H1 (cell line): Measurements from ENCODE around the gene DDAH2. TPM values are rescaled to one million over a fixed set of nuclear protein-coding genes. Genes with fewer than 3 reads are reported as not detected.

Experiments used
- CTCF ChIA-PET: fragments of 300-600 bp; sonication (Branson Sonifier 250); formaldehyde crosslinking; loops from one replicate; lab custom pipeline; 2021; ENCODE audit not compliant: partially characterized antibody; lab: Charles Lee
- POLR2A ChIA-PET: fragments of 300-600 bp; sonication (Branson Sonifier 250); formaldehyde crosslinking; loops from one replicate; lab custom pipeline; 2021; ENCODE audit warnings: inconsistent platforms; ENCODE audit not compliant: partially characterized antibody; lab: Charles Lee
- DNase-seq, 2 experiments: peaks; one replicate each; pipeline versions ENCODE4 v3.0.0 to v3.0.0-alpha.2; 2010 to 2022; ENCODE audit warnings: low spot score in 2 of 2, low read depth in 1 of 2, mixed read lengths in 1 of 2
- FAIRE-seq: peaks from 2 replicates; lab custom pipeline; 2011; peaks lifted over from hg19 to GRCh38; lab: Jason Lieb, UNC
- H2AFZ ChIP-seq: 2 replicates; pipeline ENCODE4 v1.8.1; 2012; ENCODE audit warnings: low read length, inconsistent platforms
- H2AK5ac ChIP-seq: 2 replicates; pipeline ENCODE4 v1.6.1; 2013; ENCODE audit warnings: low read depth, low read length
- H2BK120ac ChIP-seq: replicated peaks from 2 replicates; pipeline ENCODE3; 2013; ENCODE audit warnings: low read depth, low read length, inconsistent platforms
- H2BK12ac ChIP-seq: 2 replicates; pipeline ENCODE4 v1.6.1; 2013; ENCODE audit warnings: low read depth, low read length
- H2BK15ac ChIP-seq: 2 replicates; pipeline ENCODE4 v1.6.1; 2013; ENCODE audit warnings: low read length
- H2BK20ac ChIP-seq: 2 replicates; pipeline ENCODE4 v1.6.1; 2013; ENCODE audit warnings: low read length
- H2BK5ac ChIP-seq: 2 replicates; pipeline ENCODE4 v1.6.1; 2013; ENCODE audit warnings: low read depth, low read length
- H3K14ac ChIP-seq: 2 replicates; pipeline ENCODE4 v1.6.1; 2013; ENCODE audit warnings: inconsistent platforms; ENCODE audit not compliant: insufficient read length
- H3K18ac ChIP-seq: 2 replicates; pipeline ENCODE4 v1.6.1; 2013; ENCODE audit warnings: low read length; ENCODE audit errors: extremely low read depth
- H3K23ac ChIP-seq: 2 replicates; pipeline ENCODE4 v1.6.1; 2013; ENCODE audit warnings: inconsistent platforms; ENCODE audit not compliant: insufficient read length
- H3K23me2 ChIP-seq: 2 replicates; pipeline ENCODE4 v1.6.1; 2013; ENCODE audit warnings: low read depth, low read length
- H3K27ac ChIP-seq: 2 replicates; pipeline ENCODE4 v1.6.1; 2011; ENCODE audit warnings: low read depth, low read length, inconsistent platforms
- H3K27me3 ChIP-seq, 4 experiments: replicated peaks in 1 of 4; 1 replicate in 1 of 4; 2 replicates in 3 of 4; pipeline versions ENCODE4 v1.6.1 to v1.8.1; 2011 to 2013; ENCODE audit warnings: low read length in 3 of 4, mild to moderate bottlenecking in 3 of 4, inconsistent platforms in 2 of 4, mixed read lengths in 2 of 4, moderate library complexity in 1 of 4; ENCODE audit not compliant: control insufficient read depth in 3 of 4, insufficient read depth in 3 of 4; ENCODE audit errors: extremely low read depth in 1 of 4
- H3K36me3 ChIP-seq, 4 experiments: 2 replicates each; pipeline versions ENCODE4 v1.6.1 to v1.8.1; 2011 to 2013; ENCODE audit warnings: mild to moderate bottlenecking in 4 of 4, low read length in 3 of 4, moderate library complexity in 2 of 4, control low read depth in 1 of 4, inconsistent platforms in 1 of 4; ENCODE audit not compliant: insufficient read depth in 4 of 4, control insufficient read depth in 2 of 4
- H3K4ac ChIP-seq: replicated peaks from 2 replicates; pipeline ENCODE3; 2013; ENCODE audit warnings: low read length, low read depth, mixed read lengths, inconsistent platforms; ENCODE audit not compliant: insufficient read length
- H3K4me1 ChIP-seq, 4 experiments: replicated peaks in 1 of 4; 1 replicate in 1 of 4; 2 replicates in 3 of 4; pipeline versions ENCODE4 v1.6.1 to v1.8.1; 2011 to 2013; ENCODE audit warnings: low read length in 3 of 4, inconsistent platforms in 2 of 4, mixed read lengths in 1 of 4; ENCODE audit not compliant: insufficient read depth in 4 of 4, control insufficient read depth in 3 of 4
- H3K4me2 ChIP-seq, 2 experiments: 2 replicates each; pipeline versions ENCODE4 v1.6.1 to v1.8.1; 2011 to 2013; ENCODE audit warnings: low read depth in 2 of 2, low read length in 2 of 2, control low read depth in 1 of 2, inconsistent platforms in 1 of 2, mild to moderate bottlenecking in 1 of 2; ENCODE audit not compliant: insufficient read depth in 1 of 2
- H3K4me3 ChIP-seq, 4 experiments: fragments of 200-600, 300-600 bp in 1 of 4; sonication (generic), shearing (Covaris generic), sonication (Bioruptor Twin) in 1 of 4; 2 replicates each; pipeline versions ENCODE4 v1.5.1 to v1.8.1; 2011 to 2016; ENCODE audit warnings: low read length in 4 of 4, low read depth in 3 of 4, control low read depth in 2 of 4, inconsistent platforms in 2 of 4, mild to moderate bottlenecking in 2 of 4, mixed read lengths in 1 of 4, moderate library complexity in 1 of 4; ENCODE audit not compliant: insufficient read depth in 2 of 4; ENCODE audit errors: extremely low read depth in 1 of 4
- H3K56ac ChIP-seq: replicated peaks from 2 replicates; pipeline ENCODE3; 2013; ENCODE audit warnings: low read depth, mild to moderate bottlenecking, mixed read lengths, low read length, inconsistent platforms; ENCODE audit not compliant: insufficient read length
- H3K79me1 ChIP-seq: 2 replicates; pipeline ENCODE4 v1.6.1; 2013; ENCODE audit warnings: low read depth, low read length, control low read depth
- H3K79me2 ChIP-seq, 2 experiments: 2 replicates each; pipeline versions ENCODE4 v1.6.1 to v1.8.1; 2012 to 2013; ENCODE audit warnings: low read length in 2 of 2, mild to moderate bottlenecking in 2 of 2, inconsistent platforms in 1 of 2; ENCODE audit not compliant: insufficient read depth in 2 of 2, control insufficient read depth in 1 of 2
- H3K9ac ChIP-seq, 4 experiments: replicated peaks in 1 of 4; 1 replicate in 1 of 4; 2 replicates in 3 of 4; pipeline versions ENCODE4 v1.6.1 to v1.8.1; 2011 to 2013; ENCODE audit warnings: low read depth in 3 of 4, low read length in 3 of 4, control low read depth in 2 of 4, mild to moderate bottlenecking in 2 of 4, moderate library complexity in 2 of 4, inconsistent platforms in 1 of 4; ENCODE audit errors: extremely low read depth in 1 of 4
- H3K9me3 ChIP-seq, 2 experiments: 2 replicates each; pipeline versions ENCODE4 v1.6.1 to v1.8.1; 2012 to 2013; ENCODE audit warnings: mild to moderate bottlenecking in 2 of 2, moderate library complexity in 2 of 2, control low read depth in 1 of 2, inconsistent platforms in 1 of 2, low read depth in 1 of 2, low read length in 1 of 2, mixed read lengths in 1 of 2; ENCODE audit not compliant: insufficient read depth in 2 of 2
- H4K20me1 ChIP-seq, 2 experiments: replicated peaks in 1 of 2; 2 replicates each; pipeline versions ENCODE3 to v1.8.1; 2011 to 2013; ENCODE audit warnings: inconsistent platforms in 2 of 2, low read length in 2 of 2, mild to moderate bottlenecking in 1 of 2; ENCODE audit not compliant: insufficient read depth in 2 of 2, control insufficient read depth in 1 of 2
- H4K5ac ChIP-seq: 2 replicates; pipeline ENCODE4 v1.6.1; 2013; ENCODE audit warnings: low read length, low read depth, mixed read lengths, inconsistent platforms; ENCODE audit not compliant: insufficient read length
- H4K8ac ChIP-seq: 2 replicates; pipeline ENCODE4 v1.8.0; 2013; ENCODE audit warnings: mild to moderate bottlenecking, moderate library complexity, low read length, inconsistent platforms; ENCODE audit not compliant: insufficient read depth; ENCODE audit errors: extremely low read depth
- H4K91ac ChIP-seq: replicated peaks from 2 replicates; pipeline ENCODE3; 2013; ENCODE audit warnings: low read length, mixed read lengths, inconsistent platforms; ENCODE audit not compliant: insufficient read length
- ATF2 ChIP-seq: IDR thresholded peaks from 2 replicates; pipeline ENCODE4 v1.6.1; 2012; ENCODE audit warnings: low read length, inconsistent platforms
- HDAC2 ChIP-seq, 2 experiments: fragments of 300-600 bp in 1 of 2; sonication (generic) in 1 of 2; IDR thresholded peaks; 2 replicates each; pipeline ENCODE4 v1.6.1; 2011 to 2012; ENCODE audit warnings: low read depth in 2 of 2, low read length in 2 of 2, mild to moderate bottlenecking in 2 of 2, moderate library complexity in 2 of 2, borderline replicate concordance in 1 of 2, inconsistent platforms in 1 of 2
- SRF ChIP-seq: IDR thresholded peaks from 2 replicates; pipeline ENCODE4 v1.6.1; 2011; ENCODE audit warnings: mild to moderate bottlenecking, low read depth, low read length, moderate library complexity
- SUZ12 ChIP-seq: fragments of 200-600 bp; sonication (generic); IDR thresholded peaks from 2 replicates; pipeline ENCODE4 v1.6.1; 2012; ENCODE audit warnings: mild to moderate bottlenecking, inconsistent platforms, low read length, moderate library complexity, mixed read lengths
- WGBS, 2 experiments: shearing (Covaris generic) in 1 of 2; methylation state at CpG; one replicate each; pipeline versions ENCODE4 v1.1.6 to v1.1.7; 2013 to 2015; ENCODE audit warnings: low lambda C conversion rate in 2 of 2, mixed read lengths in 2 of 2, inconsistent platforms in 1 of 2, low coverage in 1 of 2, missing lambda C conversion rate in 1 of 2; ENCODE audit not compliant: insufficient replicate concordance in 2 of 2, insufficient coverage in 1 of 2, insufficient read length in 1 of 2; ENCODE audit errors: extremely low coverage in 1 of 2, missing lambda C conversion rate in 1 of 2; 5-methylcytosine and 5-hydroxymethylcytosine counted together
- polyA plus RNA-seq, 7 experiments: library from polyadenylated mRNA; depleted of rRNA in 3 of 7; stranded (reverse) in 5 of 7; unstranded in 2 of 7; fragments of >200 nt in 5 of 7; fragments of 200-250 nt in 2 of 7; gene quantifications; 1 replicate in 5 of 7; 2 replicates in 1 of 7; 4 replicates in 1 of 7; pipeline versions ENCODE4 v1.2.1 to v1.2.3, GENCODE V29; 2011 to 2013; ENCODE audit warnings: missing spikeins in 2 of 7, mixed read lengths in 2 of 7
- total RNA-seq: library from RNA; stranded (reverse); fragmentation: NEBNext Ultra II Directional; extraction: Animal tissue kit (Norgen Biotek cat#: 25700); gene quantifications from 2 replicates; pipeline ENCODE4 v1.2.1, GENCODE V29; 2021

Gene DDAH2
- total and polyA plus RNA-seq, 2 of the 8 experiments (the other 6 are each of a cell fraction or from before 2014, with no cell fraction given): 53.3 to 73.5 TPM

DNA sequence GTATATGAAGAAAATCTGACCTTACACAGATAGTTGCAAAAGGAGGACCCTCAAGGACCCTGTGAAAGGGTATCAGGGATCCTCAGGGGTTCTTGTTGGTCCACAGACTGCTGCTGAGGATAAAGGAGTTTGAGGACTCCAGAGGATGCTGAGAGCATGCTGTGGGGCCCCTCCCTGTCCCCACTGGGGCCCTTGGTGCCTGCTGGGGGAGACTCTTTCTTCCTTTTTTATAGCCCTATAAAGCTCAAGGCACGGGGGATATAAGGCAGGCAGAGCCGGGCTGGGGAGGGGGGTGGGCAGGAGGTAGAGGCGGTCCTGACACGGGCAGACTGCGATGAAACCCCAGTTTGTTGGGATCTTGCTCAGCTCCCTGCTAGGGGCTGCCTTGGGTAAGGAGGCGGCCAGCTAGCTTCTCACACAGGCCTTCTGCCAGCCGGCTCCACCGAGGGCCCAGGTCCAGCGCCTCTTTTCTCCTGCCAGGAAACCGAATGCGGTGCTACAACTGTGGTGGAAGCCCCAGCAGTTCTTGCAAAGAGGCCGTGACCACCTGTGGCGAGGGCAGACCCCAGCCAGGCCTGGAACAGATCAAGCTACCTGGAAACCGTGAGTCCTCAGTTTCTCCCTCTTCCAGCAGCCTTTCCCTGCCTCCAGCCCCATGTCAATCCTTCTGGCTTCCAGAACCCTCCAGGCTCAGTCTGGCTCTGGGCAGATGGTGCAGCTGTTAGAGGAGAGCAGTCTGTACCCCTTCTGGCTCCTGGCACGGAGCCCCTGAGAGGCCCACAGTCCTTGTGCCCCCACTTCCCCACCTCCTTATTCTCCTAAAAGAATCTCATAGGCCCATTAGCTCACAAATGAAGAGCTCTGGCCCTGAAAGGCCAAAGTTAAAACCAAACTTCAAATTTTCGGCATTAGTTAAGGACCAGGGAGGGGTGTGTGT is 13.8 kb downstream of the DDAH2 start, which contains the start of gene LY6G6D:
Gene LY6G6D, plus strand, starts transcription at position 327 of the 937 bp plus-strand sequence. Its CDS starts 8 bp downstream, at position 335.
- POLR2A ChIA-PET: interaction anchor here (0.5 to 4.7 kb wide), 16 partner anchors 9 to 158 kb away, joined by 3 to 36 read pairs (median 4); partner anchors contain the start of genes ABHD16A, C6orf47, CSNK2B and DDAH2

More for the DNA sequence above, 13.8 kb downstream of the DDAH2 start, which contains the start of gene LY6G6D:
- H3K23me2 ChIP-seq: peaks cover 3% of the 10 kb centered on the region; the same call in 1 of the 2 replicates
- no peak within 1 kb of the TSS for H2BK120ac ChIP-seq
- H4K8ac ChIP-seq: peak within 1 kb of the TSS; percentile 70; the same call in 1 of the 2 replicates
- H4K20me1 ChIP-seq: no peaks in the 10 kb centered on the region
- H2AK5ac ChIP-seq: no peak within 1 kb of the TSS
- CTCF ChIA-PET: interaction anchor here (0.5 to 5.7 kb wide), 19 partner anchors 8 to 1840 kb away, joined by 3 to 39 read pairs (median 4); partner anchors contain the start of genes BAG6, C6orf47, DDAH2 and LSM2
- no peaks in the 10 kb centered on the region; a peak in 1 of 7 replicates for H3K27me3 ChIP-seq
- H3K18ac ChIP-seq: peak within 1 kb of the TSS; percentile 81
- H3K4ac ChIP-seq: peak within 1 kb of the TSS; percentile 19
- peak within 1 kb of the TSS in 1 of 4 experiments; percentile 15; a peak in 3 of 8 replicates for H3K4me3 ChIP-seq
- H3K36me3 ChIP-seq: no peaks in the 10 kb centered on the region
- no peaks in the 10 kb centered on the region for H3K79me1 ChIP-seq
- no peak within 1 kb of the TSS for H3K9ac ChIP-seq
- H4K5ac ChIP-seq: peak within 1 kb of the TSS; percentile 38
- no peak for DNase-seq
- WGBS, 2 experiments: 81% methylated on average over 15 of the region's 16 CpGs; no CpG with 5 or more reads in 1 of the 2 experiments
- peak within 1 kb of the TSS; percentile 94 for H2AFZ ChIP-seq
- H3K23ac ChIP-seq: no peak within 1 kb of the TSS
- H4K91ac ChIP-seq: peak within 1 kb of the TSS; percentile 44
- H3K27ac ChIP-seq: 0 out of 2 replicates have a peak within 1 kb of the TSS, but pooled peaks have one; percentile 0
- no peaks in the 10 kb centered on the region for H3K9me3 ChIP-seq
- peak within 1 kb of the TSS; percentile 80; the same call in 1 of the 2 replicates for H2BK20ac ChIP-seq
- TF ChIP-seq HDAC2 (IDR thresholded peaks at IDR 0.05; ENCODE audit: borderline replicate concordance in 1 of 2, low read depth in 2 of 2, low read length in 2 of 2): no peak
- TF ChIP-seq ATF2: no peak
- TF ChIP-seq SUZ12: no peak
- no peak for TF ChIP-seq SRF
- no peak within 1 kb of the TSS for H3K14ac ChIP-seq
- no peak for FAIRE-seq
- H2BK15ac ChIP-seq: peak within 1 kb of the TSS; percentile 95; the same call in 1 of the 2 replicates
- H3K4me2 ChIP-seq: peak within 1 kb of the TSS; percentile 51 to 52; a peak in 3 of 4 replicates
- no peak within 1 kb of the TSS for H2BK12ac ChIP-seq
- peaks cover 11 to 32% (median 27%) of the 10 kb centered on the region in 4 experiments for H3K4me1 ChIP-seq
- no peak within 1 kb of the TSS for H3K56ac ChIP-seq
- no peaks in the 10 kb centered on the region for H3K79me2 ChIP-seq
- H2BK5ac ChIP-seq: peak within 1 kb of the TSS; percentile 55; the same call in 1 of the 2 replicates
